Hippocampal formation (tissue), 2 donors: ENCODE results near the gene CEP57L1.
"Not testable (repeated sequence)": the region's sequence is repeated elsewhere in the genome, so short reads cannot be mapped to it uniquely, and the experiment has no call there.

Experiments
- DNase-seq, 2 donors: peaks; one replicate each; lab custom pipeline; 2025; lab: John Stamatoyannopoulos, UW

CEP57L1 gene

DNA sequence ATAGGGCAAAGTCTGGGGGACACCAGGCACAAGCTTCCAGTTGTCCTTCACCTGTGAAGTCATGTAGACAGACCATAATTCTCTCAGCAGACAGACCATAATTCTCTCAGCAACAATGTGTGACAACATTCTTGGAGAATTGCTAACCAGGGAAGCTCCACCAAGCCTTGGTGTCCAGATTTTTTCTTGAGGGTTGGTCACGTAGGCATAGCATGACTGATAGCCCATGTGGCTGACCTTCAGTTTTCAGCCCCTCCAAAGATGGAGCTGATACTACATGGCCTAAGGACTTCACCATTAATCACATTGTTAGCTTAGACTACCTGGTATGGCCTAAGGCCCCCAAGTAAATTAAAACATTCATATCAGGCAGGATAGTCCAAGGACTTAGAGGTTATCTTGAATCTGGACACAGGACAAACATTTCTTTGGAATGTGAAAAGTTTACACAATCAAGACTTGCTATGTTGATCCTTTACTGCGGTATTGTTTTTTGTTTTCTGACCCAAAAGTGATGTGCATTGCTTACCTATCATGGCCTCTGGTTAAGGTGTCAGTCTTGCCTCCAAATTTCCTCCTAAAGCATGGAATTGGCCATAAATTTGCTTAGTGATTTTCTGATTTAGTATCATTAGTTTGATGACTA is 76.9 kb downstream of the CEP57L1 start:
- DNase-seq: no peak

DNA sequence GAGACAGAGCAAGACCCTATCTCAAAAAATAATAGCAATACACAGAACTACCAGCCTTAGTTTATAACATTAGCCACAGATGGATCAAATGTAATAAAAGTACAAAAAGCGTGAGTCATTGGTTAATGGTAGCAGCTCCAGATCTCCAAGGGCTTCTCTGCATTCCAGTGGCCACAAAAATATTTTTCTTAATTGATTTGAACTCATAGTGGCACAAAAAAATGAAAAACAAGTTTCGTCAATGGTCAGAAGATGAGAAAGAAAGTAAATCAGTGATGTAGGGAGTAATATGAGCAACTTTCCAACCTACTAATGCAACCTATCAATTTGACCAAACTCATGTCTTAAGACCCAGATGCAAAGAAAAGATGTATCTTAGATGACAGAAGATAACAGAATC is 79.6 kb downstream of the CEP57L1 start:
- no peak for DNase-seq

- DNase-seq: no peak
Observed at GRCh38 chr6:109178921-109179320, 83.6 kb downstream of the CEP57L1 start.

- no peak for DNase-seq
Observed at GRCh38 chr6:109179507-109179906, 84.2 kb downstream of the CEP57L1 start.

DNA sequence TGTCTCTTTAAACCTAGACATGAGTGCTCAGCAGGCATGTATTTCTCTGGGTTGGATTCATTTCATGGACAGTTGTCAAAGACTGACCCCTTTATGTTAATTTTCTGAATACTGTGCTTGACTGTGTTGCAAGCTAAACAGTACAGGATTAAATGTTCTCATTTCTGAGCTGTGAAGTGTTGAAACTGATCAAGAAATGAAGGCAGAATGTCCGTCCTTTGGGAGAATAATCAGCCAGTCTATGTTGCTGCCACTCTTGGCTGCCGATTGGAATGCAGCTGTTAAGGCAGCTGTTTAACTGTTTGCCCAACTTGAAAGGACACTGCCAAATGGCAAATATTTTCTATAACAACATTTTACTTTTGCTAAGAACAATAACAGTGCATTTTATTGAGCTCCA is 87.3 kb downstream of the CEP57L1 start:
- DNase-seq: peak in 1 of 2 donors; percentile 6

GRCh38 chr6:109183109-109183650 is 87.9 kb downstream of the CEP57L1 start:
- DNase-seq: no peak

GRCh38 chr6:109184638-109185037 is 89.3 kb downstream of the CEP57L1 start:
- no peak for DNase-seq

- DNase-seq: no peak
Observed at GRCh38 chr6:109186012-109186411, 90.7 kb downstream of the CEP57L1 start.

- DNase-seq: peak; percentile 28 to 38
Observed at GRCh38 chr6:109187399-109188114, 92.2 kb downstream of the CEP57L1 start.

GRCh38 chr6:109188115-109188411 is 92.8 kb downstream of the CEP57L1 start:
- no peak for DNase-seq

DNA sequence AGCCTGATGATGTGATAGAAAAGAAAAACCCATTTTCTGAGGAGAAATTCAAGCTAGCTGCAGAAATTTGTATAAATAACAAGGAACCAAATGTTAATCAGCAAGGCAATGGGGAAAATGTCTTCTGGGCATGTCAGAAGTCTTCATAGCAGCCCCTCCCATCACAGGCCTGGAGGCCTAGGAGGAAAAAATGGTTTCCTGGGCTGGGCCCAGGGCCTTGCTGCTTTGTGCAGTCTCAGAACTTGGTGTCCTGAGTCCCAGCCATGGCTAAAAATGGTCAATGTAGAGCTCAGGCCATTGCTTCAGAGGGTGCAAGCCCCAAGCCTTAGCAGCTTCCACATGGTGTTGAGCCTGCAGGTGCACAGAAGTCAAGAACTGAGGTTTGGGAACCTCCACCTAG is 96.1 kb downstream of the CEP57L1 start:
- DNase-seq: not testable (repeated sequence)

GRCh38 chr6:109192865-109193264 is 97.6 kb downstream of the CEP57L1 start:
- DNase-seq: no peak

DNA sequence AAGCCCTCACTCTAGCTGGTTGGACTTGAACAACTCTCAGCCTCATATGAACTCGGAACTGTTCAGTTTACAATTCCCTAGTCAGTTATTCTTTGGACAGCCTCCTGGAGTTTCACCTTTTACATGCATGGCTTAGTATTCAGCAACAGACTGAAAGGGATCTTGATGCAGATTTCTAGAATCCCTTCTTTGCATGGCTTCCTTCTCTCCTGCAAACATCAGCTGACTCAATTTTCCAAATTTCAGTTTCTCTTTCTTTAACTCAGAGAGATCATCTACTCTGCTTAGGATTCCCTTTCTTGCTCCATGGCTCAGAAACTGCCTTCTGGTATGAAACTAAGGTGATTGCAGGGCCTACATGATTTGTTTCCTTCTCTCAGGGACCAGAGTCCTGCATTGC is 99.6 kb downstream of the CEP57L1 start:
- DNase-seq: no peak

- DNase-seq: no peak
Observed at GRCh38 chr6:109197061-109197460, 101.8 kb downstream of the CEP57L1 start.

GRCh38 chr6:109202409-109203264 is 107.3 kb downstream of the CEP57L1 start:
- no peak for DNase-seq

- no peak for DNase-seq
Observed at GRCh38 chr6:109204511-109204910, 109.2 kb downstream of the CEP57L1 start.

- DNase-seq: no peak
Observed at GRCh38 chr6:109212683-109213082, 117.4 kb downstream of the CEP57L1 start.
